GM20431 (cell line): ENCODE measurements around the gene CWC22.
"Not testable (repeated sequence)": the region's sequence is repeated elsewhere in the genome, so short reads cannot be mapped to it uniquely, and the experiment has no call there.

ENCODE experiments used
- in situ Hi-C: fragments of 300-500 bp; cut with MseI, MboI; formaldehyde crosslinking; loops from one replicate; pipeline ENCODE4 v1.15.0; 2020; ENCODE audit warnings: low sequenced_read_pairs; ENCODE audit not compliant: unreplicated experiment

The CWC22 gene

DNA sequence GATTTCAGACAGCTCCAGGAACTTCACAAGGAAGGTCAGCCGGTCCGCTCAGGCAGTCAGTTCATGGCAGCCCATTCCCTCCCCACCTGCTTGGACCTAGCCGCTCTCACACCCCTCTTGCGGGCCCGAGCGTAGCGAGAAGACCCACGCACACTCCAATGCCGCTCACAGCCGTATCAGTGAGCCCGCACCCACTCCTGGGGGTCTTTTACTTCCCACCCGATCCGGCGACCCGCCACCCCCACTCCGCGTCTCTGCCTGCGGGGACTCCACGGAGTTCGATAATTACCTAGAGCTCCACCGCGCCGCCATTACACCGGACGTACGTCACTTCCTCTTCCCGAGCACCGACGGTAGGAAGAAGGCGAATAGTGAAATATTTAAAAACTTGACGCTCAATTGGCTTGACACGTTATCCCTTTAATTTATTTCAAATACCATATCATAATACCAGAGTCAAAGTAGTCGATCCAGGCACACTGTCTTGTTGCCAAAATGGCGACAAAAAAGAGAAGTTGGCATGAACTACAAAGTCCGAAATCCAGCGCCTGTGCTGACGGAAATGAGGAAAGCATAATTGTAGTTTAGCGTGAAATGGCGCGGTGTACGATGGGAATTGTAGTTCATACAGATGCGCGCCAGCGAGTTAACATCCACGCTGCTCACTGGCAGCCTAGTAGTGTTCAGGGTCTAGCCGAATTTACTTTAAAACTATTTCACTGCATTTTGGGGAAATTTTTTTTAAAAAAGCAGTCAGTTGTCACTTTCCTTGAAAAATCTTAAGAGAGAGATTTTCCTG lies at the start of gene CWC22:
Gene CWC22, minus strand, starts transcription at position 517 of the 799 bp plus-strand sequence. CDS start 13,956 bp downstream, outside the sequence.
- in situ Hi-C loops = no loop called here

DNA sequence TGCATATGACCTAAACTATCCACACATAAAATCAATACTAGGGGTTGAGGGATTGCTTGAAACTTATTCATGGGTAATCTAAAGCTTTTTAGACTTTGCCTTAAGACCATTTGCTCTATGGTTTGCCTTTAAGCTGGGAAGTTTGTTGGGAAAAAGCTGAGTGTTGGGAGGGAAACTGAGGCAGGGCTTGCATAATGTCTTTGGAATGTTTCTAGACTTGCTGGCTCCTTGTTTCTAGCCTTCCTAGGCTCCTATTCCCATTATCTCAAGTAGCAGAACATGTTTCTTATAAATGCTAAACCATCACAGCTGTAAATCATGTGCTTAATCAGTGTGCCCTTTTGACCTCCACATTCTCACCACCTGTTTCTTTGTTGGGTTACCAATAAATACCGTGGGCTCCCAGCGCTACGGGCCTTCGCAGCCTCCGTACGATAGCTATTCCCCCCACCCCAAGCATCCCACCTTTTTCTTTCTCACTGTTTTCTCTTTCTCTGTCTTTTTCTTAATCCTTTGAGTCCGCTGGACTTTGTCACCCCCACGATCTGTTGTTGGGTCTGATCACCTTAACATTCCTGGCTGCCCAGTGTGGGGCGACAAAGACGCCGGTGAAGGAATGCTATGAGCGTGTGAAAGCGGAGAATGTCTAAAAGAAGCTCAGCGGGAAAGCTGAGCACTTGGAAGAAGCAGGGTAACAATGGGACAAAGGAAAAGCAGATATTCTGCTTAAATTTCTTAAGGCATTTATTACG lies 49.4 kb upstream of the CWC22 start:
- in situ Hi-C loops = no loop called here

DNA sequence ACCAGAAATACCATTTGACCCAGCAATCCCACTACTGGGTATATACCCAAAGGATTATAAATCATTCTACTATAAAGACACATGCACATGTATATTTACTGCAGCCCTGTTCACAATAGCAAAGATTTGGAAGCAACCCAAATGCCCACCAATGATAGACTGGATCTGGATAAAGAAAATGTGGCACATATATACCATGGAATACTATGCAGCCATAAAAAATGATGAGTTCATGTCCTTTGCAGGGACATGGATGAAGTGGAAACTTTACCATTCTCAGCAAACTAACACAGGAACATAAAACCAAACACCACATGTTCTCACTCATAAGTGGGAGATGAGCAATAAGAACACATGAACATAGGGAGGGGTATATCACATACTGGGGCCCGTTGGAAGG lies 47.5 kb upstream of the CWC22 start:
- in situ Hi-C loops = not testable (repeated sequence)

DNA sequence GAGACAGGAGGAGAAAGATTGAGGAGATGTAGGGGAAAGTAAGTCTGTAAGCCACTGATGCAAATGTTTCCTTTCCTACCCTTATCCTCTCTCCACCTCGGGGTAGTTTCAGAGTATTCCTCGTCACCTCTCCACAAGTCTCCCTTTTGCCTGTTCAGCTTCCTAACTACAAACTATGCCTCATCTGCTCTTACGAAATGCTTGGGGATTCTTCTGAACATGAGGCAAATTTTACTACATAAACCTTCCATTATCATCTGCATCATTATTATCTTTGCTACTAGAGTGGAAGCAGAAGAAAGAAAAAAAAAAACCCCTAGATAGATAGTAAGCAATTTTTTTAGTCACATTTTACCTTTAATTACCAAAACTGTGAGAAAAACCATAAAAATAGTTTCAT lies 43.1 kb upstream of the CWC22 start:
- in situ Hi-C loops = no loop called here

DNA sequence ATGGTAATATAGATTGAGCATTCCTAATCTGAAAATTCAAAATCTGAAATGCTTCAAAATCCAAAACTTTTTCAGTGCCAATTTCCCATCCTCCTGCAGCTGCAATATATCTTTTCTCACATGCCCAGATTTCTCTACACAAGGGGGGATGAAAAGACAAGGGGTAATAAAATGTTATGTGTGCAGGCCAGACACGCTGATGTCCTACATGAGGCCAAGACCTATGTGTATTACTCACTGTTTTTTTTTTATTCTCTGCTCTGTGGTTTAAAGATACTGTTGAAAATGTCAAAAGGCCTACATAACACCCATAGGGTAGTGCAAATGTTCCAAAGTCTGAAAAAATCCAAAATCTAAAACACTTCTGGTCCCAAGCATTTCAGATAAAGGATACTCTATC lies 41.2 kb upstream of the CWC22 start:
- in situ Hi-C loops = no loop called here

DNA sequence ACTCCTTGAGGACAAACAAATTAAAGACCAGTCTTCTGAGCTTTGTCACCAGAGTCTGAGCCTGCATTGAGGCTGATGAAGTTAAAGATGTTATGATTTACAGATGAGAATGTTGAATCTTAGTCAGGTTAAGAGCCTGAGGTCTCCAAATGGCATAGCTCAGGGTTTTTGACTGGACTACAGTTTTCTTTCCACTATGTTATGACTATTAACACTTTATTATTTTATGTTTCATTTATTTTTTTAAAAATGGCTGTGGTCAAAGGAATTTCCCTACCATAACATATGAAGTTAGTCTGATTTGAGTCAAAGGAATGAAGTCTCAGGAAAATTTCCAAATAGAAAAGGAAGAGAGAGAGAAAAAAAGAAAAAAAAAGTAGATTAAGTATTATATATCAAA lies 39.7 kb upstream of the CWC22 start:
- in situ Hi-C loops = no loop called here

DNA sequence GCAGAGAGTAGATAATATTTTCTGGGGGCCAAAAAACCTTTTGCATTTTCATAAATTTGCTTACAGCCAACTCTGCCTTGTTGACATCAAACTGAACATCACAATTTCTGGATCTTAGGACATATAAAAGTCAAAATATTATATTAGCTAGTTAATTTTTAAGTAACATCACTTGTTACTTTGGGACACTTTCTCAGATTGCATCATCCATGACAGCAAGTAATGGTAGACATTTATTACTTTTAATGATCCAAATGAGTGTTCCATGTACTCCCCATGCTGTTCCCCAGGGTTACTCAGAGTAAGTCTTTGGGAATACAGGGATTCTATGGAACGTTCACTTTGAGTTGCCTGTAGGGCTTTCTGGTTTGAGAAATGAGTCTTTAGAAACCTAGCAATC lies 39.1 kb upstream of the CWC22 start:
- in situ Hi-C loops = no loop called here

DNA sequence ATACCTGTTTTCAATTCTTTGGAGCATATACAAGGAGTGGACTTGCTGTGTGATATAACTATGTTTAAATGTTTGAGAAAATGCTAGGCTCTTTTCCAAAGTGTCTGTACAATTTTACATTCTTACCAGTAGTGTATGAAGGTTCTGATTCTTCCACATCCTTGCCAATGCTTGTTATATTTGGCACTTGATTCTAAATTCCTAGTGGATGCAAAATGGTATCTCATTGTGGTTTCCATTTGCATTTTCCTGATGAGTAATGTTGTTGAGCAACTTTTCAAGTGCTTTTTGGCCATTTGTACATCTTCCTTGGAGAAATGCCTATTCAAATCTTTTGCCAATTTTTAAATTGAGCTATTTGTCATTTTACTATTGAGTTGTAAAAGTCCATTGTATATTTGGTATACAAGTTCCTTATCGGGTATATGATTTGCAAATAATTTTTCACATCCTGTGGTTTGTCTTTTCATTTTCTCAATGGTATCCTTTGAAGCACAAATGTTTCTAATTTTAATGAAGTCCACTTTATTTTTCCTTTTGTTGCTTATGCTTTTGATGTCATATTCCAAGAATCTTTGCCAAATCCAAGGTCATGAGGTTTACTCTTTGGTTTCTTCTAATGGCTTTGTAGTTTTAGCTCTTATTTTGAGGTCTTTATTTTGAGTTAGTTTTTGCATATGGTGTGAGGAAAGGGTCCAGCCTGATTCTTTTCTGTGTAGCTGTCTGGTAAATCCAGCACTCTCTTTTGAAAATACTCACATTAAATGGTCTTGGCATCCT lies 33.2 kb upstream of the CWC22 start:
- in situ Hi-C loops = no loop called here

DNA sequence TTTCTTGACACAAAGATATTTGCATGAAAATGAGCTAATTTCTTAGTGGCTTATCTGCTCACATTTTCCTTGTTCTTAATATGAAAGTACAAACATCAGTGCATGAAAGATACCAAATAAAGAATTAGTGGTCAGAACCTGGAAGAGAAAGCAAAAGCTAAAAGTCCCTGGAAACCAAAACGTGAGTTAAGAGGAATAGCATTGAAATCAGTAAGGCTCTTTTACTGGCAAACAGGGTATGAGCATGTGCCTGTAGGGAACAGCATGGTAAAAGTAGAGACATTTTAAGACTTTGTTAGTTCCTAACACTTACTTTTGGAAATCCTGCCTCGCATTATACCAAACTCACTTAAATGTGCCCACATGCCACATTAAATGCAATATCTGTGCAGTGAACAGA lies 31.9 kb upstream of the CWC22 start:
- in situ Hi-C loops = no loop called here

DNA sequence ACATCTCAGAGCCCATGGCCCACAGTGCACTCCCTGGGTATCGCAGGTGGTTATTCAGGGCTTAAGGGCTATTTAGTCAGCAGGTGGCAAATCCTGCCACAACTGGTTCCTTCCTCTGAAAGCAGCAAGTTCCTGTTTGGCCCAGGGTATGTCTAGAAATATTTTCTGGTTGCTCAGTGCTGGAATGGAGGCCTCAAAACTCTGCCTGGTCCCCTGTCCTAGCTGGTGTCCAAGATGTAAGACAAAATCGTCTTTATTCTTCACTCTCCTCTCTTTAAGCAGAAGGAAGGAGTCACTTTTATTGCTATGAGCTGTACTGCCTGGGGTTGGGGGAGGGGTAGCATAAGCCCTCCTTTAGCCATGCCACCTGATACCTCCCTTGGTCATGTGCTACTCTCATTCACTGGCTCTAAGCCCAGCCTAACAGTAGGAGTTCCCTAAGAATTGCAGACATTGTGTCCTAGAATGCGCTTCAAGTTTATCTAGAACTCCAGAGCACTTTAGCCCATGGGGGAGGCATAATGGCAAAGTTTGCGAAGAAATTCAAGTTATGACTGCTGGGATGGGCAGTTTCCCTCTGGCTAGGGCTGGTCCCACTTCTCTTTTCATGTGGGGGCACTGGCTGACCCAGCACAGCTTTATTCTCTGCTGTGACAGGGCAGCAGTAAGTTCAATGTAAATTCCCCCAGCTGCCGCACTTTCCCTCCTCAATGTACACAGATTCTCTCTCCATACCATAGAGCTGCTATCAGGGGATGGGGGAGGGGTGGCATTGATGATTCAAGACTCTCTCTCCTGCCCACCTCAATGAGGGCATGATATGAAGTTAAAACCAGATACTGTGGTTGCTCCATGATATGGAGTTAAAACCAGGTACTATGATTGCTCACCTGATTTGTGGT lies 27.1 kb upstream of the CWC22 start:
- in situ Hi-C loops = no loop called here

DNA sequence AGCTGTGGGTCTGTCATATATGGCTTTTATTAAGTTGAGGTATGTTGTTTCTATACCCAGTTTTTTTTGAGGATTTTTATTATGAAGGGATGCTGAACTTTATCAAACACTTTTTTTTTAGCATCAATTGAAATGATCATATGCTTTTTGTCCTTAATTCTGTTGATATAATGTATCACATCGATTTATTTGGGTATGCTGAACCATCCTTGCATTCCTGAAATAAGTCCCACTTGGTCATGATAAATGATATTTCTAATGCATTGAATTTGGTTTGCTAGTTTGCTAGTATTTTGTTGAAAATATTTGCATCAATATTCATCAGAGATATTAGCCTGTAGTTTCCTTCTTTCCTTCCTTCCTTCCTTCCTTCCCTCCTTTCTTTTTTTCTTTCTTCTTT lies 22.5 kb upstream of the CWC22 start:
- in situ Hi-C loops = no loop called here

DNA sequence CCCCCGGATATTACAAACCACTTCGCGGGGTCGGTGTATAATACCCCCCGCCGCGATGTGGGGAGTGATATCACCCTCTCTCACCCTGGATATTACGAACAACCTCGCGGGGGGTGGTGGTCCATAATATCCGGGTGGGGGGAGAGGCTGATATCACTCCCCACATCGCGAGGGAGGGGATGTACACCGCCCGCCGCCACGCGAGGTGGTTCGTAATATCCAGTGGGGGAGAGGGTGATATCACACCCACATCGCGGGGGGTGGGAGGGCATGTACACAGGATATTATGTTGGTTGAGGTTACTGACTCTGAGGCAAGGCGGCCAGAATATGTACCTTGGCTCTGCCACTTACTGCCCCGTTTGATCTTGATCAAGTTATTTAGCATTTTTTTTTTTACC lies 14.8 kb upstream of the CWC22 start:
- in situ Hi-C loops = no loop called here

DNA sequence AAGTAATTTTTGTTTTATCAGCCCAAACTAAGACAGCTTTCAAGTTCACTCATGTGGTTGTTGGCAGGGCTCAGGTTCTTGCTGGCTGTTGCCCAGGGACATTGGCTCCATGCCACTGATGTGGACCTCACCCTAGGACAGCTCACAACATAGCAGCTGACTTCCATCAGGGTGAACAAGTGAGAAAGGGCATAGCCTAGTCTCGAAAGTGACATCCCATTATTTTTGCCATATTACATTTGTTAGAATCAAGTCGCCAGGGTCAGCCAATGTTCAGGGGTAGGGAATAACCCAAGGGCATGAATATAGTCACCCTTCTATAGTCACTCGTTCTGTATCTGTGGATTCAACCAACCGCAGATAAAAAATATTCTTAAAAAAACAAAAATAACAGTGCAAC lies 10.7 kb upstream of the CWC22 start:
- in situ Hi-C loops = no loop called here

DNA sequence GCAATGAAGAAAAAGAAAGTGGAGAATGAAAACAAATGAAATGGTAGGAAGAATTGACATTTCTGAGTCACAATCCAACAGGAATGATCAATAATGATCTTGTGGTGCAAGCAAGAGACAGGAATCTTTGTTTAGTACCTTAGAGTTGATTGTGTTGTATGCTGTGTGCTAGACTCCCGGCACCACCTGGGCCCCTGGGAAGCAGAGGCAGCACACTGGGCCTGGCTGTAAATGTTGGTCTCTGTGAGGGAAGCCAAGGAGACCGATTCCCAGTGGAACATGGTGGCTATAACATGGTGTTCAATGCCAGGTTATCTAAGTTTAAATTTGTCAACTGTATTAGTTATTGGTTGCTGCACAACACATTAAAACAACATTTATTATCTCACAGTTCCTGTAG lies 9.8 kb upstream of the CWC22 start:
- in situ Hi-C loops = no loop called here

DNA sequence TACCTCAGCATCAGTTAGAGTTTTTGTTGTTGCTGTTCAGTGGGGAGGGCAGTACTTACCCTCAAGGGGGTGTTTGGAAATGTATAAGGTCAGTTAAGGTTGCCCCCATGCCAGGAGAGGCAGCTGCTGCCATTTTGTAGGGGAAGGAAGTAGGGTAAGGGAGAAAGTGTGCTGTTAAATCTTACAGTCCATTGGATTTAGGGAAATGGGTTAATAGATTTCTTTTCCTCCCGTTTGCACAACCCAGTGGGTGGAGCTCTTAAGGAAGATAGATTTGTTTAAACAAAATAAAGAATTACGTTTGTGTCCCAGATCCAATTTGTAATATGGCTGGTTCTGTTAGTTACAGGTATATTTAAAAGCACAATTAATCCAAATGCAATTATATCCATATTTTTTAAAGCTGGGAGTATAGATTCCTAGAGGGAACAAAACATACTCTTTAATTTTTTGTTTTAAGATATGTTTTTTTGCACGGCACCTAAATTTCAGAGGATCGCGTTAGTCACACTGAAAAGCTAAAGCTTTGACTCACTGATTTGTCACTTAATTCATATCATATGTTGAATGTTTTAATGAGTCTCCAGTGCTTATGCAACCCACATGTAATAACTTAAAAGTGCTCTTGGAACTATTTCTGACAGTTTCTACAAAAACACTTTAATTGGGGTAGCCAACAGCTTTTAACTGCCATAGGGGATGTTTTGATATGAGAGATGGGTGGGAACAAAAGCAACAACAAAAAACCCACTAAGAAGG lies 9.0 kb upstream of the CWC22 start:
- in situ Hi-C loops = no loop called here

DNA sequence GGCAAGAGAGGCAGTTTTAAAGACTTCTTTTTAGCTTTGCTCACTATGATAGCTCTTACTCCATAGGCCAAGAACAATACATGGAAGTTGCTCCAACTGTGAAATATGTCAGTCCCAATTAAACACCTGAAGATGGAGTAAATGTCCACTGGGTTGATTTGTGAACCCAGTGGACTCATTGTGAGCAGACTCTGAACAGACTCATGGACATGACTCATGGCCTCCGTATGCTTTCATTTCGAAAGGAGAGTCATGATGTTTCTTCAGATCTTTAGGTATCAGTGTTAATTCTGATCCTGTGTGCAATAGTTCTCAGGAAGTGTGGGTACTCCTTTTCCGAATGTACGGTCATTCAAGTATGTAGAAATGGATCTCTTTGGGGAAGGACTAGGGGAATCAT lies 5.4 kb upstream of the CWC22 start:
- in situ Hi-C loops = no loop called here

DNA sequence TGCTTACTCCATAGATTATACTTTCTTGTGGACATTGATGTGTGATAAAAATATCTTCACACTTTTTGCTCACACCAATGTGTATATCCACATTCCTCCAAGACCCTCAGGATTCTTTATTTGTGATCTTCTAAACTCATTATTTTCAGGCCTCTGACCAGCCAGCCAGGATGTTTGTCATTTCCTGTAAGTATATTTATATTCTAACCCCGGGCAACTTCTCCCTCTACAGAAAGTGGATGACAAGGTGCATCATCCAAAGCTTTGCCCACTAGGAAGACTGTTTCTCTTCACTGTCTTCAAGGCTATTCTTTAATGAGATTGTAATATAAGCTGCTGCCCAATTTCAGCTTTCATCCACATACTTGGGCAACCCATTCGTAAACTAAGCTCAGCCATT lies 3.6 kb upstream of the CWC22 start:
- in situ Hi-C loops = no loop called here

DNA sequence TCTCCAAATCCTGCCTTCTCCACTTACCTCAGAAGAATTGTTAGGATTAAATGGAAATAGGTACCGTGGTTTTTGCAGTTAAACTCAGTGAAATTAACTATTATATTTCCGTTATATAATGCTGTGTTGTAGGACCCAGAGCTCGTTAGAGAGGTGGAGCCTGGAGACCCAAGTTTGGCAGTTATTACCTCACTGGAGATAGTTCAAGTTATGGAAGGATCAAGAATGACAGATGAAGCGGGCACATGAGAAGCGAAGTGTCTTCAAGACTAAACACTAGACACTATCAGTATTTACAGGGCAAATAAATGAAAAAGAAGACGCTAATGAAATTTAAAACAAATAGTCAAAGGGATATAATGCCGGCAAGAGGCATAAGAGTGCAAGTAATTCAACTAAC lies 866 bp downstream of the CWC22 start:
- in situ Hi-C loops = no loop called here

DNA sequence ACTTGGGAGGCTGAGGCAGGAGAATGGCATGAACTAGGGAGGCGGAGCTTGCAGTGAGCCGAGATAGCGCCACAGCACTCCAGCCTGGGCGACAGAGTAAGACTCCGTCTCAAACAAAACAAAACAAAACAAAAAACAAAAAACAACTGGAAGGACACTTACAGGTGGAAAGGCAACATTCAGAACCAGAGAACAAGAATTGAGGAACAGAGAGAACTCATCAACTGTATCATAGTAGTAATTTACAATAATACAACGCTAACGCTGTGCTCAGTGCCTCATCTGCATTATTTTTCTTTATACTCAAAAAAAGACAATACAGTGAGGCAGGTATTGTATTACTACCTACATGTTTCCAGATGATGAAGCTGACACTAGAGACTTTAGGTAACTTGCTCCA lies 1.6 kb downstream of the CWC22 start:
- in situ Hi-C loops = not testable (repeated sequence)
